Measurements from ENCODE around the gene IGSF9.

- TF ChIP-seq CTCF (IDR thresholded peaks at IDR 0.05): no peak
- no peak for TF ChIP-seq POLR2A (IDR thresholded peaks at IDR 0.05)
- peak in 1 of 3 donors; percentile 12 for TF ChIP-seq POLR2AphosphoS5 (IDR thresholded peaks at IDR 0.05)
- TF ChIP-seq EP300 (IDR thresholded peaks at IDR 0.05): no peak
Measured at GRCh38 chr1:159900086-159900680, 45.2 kb downstream of the IGSF9 start, which contains the start of gene CFAP45.

Data from stomach (tissue), 4 donors.